IMR-90 (cell line): ENCODE results near the gene CYREN.

Source experiments
- BHLHE40 ChIP-seq: fragments of 150-350 bp; IDR thresholded peaks from 2 replicates; pipeline ENCODE4 v1.6.1; 2016; ENCODE audit warnings: mild to moderate bottlenecking, low read depth, low read length
- CEBPB ChIP-seq: IDR thresholded peaks from 2 replicates; pipeline ENCODE4 v1.6.1; 2012; ENCODE audit warnings: low read depth, low read length, improper control_type of control experiment
- CHD1 ChIP-seq: IDR thresholded peaks from 2 replicates; pipeline ENCODE4 v1.6.1; 2012; ENCODE audit warnings: low read depth, low read length, improper control_type of control experiment
- MAFK ChIP-seq: IDR thresholded peaks from 2 replicates; pipeline ENCODE4 v1.6.1; 2012; ENCODE audit warnings: low read depth, low read length, improper control_type of control experiment
- MAZ ChIP-seq: IDR thresholded peaks from 2 replicates; pipeline ENCODE4 v1.6.1; 2012; ENCODE audit warnings: low read depth, mild to moderate bottlenecking, low read length, improper control_type of control experiment, moderate library complexity, borderline replicate concordance
- MXI1 ChIP-seq: IDR thresholded peaks from 2 replicates; pipeline ENCODE4 v1.6.1; 2012; ENCODE audit warnings: low read depth, mild to moderate bottlenecking, low read length, moderate library complexity, borderline replicate concordance
- POLR2A ChIP-seq: IDR thresholded peaks from 2 replicates; pipeline ENCODE4 v1.6.1; 2012; ENCODE audit warnings: mild to moderate bottlenecking, low read depth, low read length
- RAD21 ChIP-seq: IDR thresholded peaks from 2 replicates; pipeline ENCODE4 v1.6.1; 2012; ENCODE audit warnings: low read length, improper control_type of control experiment
- RCOR1 ChIP-seq: IDR thresholded peaks from 2 replicates; pipeline ENCODE4 v1.6.1; 2012; ENCODE audit warnings: mild to moderate bottlenecking, low read length, improper control_type of control experiment; ENCODE audit not compliant: insufficient replicate concordance
- RFX5 ChIP-seq: IDR thresholded peaks from 2 replicates; pipeline ENCODE4 v1.8.0; 2012; ENCODE audit warnings: low read depth, mild to moderate bottlenecking, low read length, moderate library complexity
- SMC3 ChIP-seq: fragments of 150-350 bp; IDR thresholded peaks from 2 replicates; pipeline ENCODE4 v1.6.1; 2016; ENCODE audit warnings: low read depth, mild to moderate bottlenecking, antibody characterized with exemption, low read length, moderate library complexity
- TF ChIP-seq, protein P1 (sequence below): conservative IDR thresholded peaks from 2 replicates; pipeline ENCODE4 v1.5.1; 2012; ENCODE audit warnings: mild to moderate bottlenecking, low read depth, low read length, improper control_type of control experiment
- TF ChIP-seq, protein P2 (sequence below): fragments of 150-350 bp; IDR thresholded peaks from 2 replicates; pipeline ENCODE4 v1.6.1; 2017; ENCODE audit warnings: mild to moderate bottlenecking, antibody characterized with exemption, low read length, low read depth
- TF ChIP-seq, protein P3 (sequence below): fragments of 150-350 bp; IDR thresholded peaks from 2 replicates; pipeline ENCODE4 v1.6.1; 2016; ENCODE audit warnings: low read depth, mild to moderate bottlenecking, low read length, moderate library complexity, borderline replicate concordance

DNA sequence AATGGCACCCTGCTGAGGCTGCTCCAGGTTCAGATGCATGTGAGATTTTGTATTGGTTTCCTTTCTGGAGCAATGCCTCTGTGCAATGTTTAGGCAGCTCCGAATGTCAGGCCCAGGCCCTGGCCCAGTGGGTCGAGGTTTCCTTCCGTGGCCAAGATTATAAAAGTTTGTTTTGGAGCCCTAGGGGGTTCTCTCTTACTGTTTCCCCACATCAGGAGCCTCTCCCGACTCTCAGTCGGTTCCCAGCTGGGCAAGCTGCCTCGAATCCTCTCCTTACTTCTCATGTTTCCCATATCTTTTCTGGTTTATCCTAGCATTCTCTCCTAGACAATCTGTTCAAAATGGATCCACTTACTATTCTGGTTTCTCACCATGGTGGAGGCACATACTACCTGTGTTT lies 11.6 kb downstream of the CYREN start:
- TF ChIP-seq, protein P1, sequence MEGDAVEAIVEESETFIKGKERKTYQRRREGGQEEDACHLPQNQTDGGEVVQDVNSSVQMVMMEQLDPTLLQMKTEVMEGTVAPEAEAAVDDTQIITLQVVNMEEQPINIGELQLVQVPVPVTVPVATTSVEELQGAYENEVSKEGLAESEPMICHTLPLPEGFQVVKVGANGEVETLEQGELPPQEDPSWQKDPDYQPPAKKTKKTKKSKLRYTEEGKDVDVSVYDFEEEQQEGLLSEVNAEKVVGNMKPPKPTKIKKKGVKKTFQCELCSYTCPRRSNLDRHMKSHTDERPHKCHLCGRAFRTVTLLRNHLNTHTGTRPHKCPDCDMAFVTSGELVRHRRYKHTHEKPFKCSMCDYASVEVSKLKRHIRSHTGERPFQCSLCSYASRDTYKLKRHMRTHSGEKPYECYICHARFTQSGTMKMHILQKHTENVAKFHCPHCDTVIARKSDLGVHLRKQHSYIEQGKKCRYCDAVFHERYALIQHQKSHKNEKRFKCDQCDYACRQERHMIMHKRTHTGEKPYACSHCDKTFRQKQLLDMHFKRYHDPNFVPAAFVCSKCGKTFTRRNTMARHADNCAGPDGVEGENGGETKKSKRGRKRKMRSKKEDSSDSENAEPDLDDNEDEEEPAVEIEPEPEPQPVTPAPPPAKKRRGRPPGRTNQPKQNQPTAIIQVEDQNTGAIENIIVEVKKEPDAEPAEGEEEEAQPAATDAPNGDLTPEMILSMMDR: no peak
- no peak for TF ChIP-seq RAD21
- TF ChIP-seq POLR2A: no peak
- TF ChIP-seq BHLHE40: no peak
- TF ChIP-seq RCOR1: no peak
- no peak for TF ChIP-seq MAFK
- TF ChIP-seq, protein P2, sequence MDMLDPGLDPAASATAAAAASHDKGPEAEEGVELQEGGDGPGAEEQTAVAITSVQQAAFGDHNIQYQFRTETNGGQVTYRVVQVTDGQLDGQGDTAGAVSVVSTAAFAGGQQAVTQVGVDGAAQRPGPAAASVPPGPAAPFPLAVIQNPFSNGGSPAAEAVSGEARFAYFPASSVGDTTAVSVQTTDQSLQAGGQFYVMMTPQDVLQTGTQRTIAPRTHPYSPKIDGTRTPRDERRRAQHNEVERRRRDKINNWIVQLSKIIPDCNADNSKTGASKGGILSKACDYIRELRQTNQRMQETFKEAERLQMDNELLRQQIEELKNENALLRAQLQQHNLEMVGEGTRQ: no peak
- TF ChIP-seq, protein P3, sequence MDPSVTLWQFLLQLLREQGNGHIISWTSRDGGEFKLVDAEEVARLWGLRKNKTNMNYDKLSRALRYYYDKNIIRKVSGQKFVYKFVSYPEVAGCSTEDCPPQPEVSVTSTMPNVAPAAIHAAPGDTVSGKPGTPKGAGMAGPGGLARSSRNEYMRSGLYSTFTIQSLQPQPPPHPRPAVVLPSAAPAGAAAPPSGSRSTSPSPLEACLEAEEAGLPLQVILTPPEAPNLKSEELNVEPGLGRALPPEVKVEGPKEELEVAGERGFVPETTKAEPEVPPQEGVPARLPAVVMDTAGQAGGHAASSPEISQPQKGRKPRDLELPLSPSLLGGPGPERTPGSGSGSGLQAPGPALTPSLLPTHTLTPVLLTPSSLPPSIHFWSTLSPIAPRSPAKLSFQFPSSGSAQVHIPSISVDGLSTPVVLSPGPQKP: no peak
- no peak for TF ChIP-seq MXI1
- no peak for TF ChIP-seq SMC3
- TF ChIP-seq MAZ: no peak
- TF ChIP-seq CHD1: no peak
- no peak for TF ChIP-seq CEBPB
- TF ChIP-seq RFX5: no peak
